ENCODE results near the gene PTH1R. TPM values are rescaled to one million over a fixed set of nuclear protein-coding genes. Genes with fewer than 3 reads are reported as not detected.

The PTH1R gene
- polyA plus RNA-seq, 3 donors from 2014 or later: not detected

- peak overlapping the region; percentile 42 to 82 (median 69) for H3K4me3 Mint-ChIP-seq
- DNase-seq: no peak
These were observed 48.0 kb downstream of the PTH1R start for GRCh38 chr3:46925585-46925934.

GRCh38 chr3:46926039-46926438 lies 48.5 kb downstream of the PTH1R start:
- H3K4me3 Mint-ChIP-seq: peak overlapping the region in 4 of 5 donors; percentile 47 to 82 (median 64)
- H3K27ac Mint-ChIP-seq: peak overlapping the region; percentile 78 to 92 (median 86)
- H3K27me3 Mint-ChIP-seq (ENCODE audit: low read depth in 3 of 3): peaks cover 4 to 15% (median 9%) of the 10 kb centered on the region in 3 donors
- H3K9me3 Mint-ChIP-seq: peaks cover 6 to 12% (median 10%) of the 10 kb centered on the region in 6 donors
- H3K36me3 Mint-ChIP-seq: peaks cover 5 to 24% (median 22%) of the 10 kb centered on the region in 3 donors
- peaks cover 78 to 79% of the 10 kb centered on the region in 2 donors for H3K4me1 Mint-ChIP-seq
- no peak for DNase-seq

More at GRCh38 chr3:46925585-46925934, 48.0 kb downstream of the PTH1R start:
- Mint-ChIP-seq H3K27me3 (ENCODE audit: low read depth in 3 of 3) (peaks cover 4 to 14% (median 9%) of the 10 kb centered on the region in 3 donors), H3K4me1 (peaks cover 73 to 74% of the 10 kb centered on the region in 2 donors), H3K9me3 (peaks cover 6 to 12% (median 10%) of the 10 kb centered on the region in 6 donors), H3K27ac (peak overlapping the region in 4 of 6 donors; percentile 79 to 92 (median 85)), H3K36me3 (peaks cover 5 to 24% (median 22%) of the 10 kb centered on the region in 3 donors)

- H3K27ac Mint-ChIP-seq: peak overlapping the region; percentile 78 to 92 (median 86)
- peak overlapping the region; percentile 69 to 82 (median 74) for H3K4me3 Mint-ChIP-seq
- H3K9me3 Mint-ChIP-seq: peaks cover 6 to 12% (median 10%) of the 10 kb centered on the region in 6 donors
- no peak for DNase-seq
- peaks cover 4 to 19% (median 9%) of the 10 kb centered on the region in 3 donors for H3K27me3 Mint-ChIP-seq (ENCODE audit: low read depth in 3 of 3)
- H3K4me1 Mint-ChIP-seq: peaks cover 82 to 83% of the 10 kb centered on the region in 2 donors
- H3K36me3 Mint-ChIP-seq: peaks cover 5 to 22% (median 22%) of the 10 kb centered on the region in 3 donors
These were observed 48.9 kb downstream of the PTH1R start for GRCh38 chr3:46926447-46926846.

- Mint-ChIP-seq H3K9me3 (peaks cover 6 to 12% (median 10%) of the 10 kb centered on the region in 6 donors), H3K27ac (peak overlapping the region; percentile 74 to 92 (median 86)), H3K27me3 (ENCODE audit: low read depth in 3 of 3) (peaks cover 4 to 21% (median 9%) of the 10 kb centered on the region in 3 donors), H3K4me1 (peaks cover 88 to 89% of the 10 kb centered on the region in 2 donors), H3K4me3 (peak overlapping the region; percentile 69 to 82 (median 74)), H3K36me3 (peaks cover 5 to 22% (median 20%) of the 10 kb centered on the region in 3 donors)
- DNase-seq: no peak
These were observed 49.6 kb downstream of the PTH1R start for GRCh38 chr3:46926871-46927717.

- Mint-ChIP-seq H3K4me3 (peak overlapping the region; percentile 69 to 82 (median 75)), H3K4me1 (peaks cover 94 to 95% of the 10 kb centered on the region in 2 donors), H3K27ac (peak overlapping the region; percentile 74 to 92 (median 86)), H3K27me3 (ENCODE audit: low read depth in 3 of 3) (peaks cover 4 to 21% (median 9%) of the 10 kb centered on the region in 3 donors), H3K36me3 (peaks cover 5 to 22% (median 16%) of the 10 kb centered on the region in 3 donors), H3K9me3 (peaks cover 6 to 12% (median 10%) of the 10 kb centered on the region in 6 donors)
- no peak for DNase-seq
These were observed 50.2 kb downstream of the PTH1R start for GRCh38 chr3:46927718-46928073.

GRCh38 chr3:46928282-46928681 lies 50.8 kb downstream of the PTH1R start:
- H3K9me3 Mint-ChIP-seq: peaks cover 6 to 12% (median 10%) of the 10 kb centered on the region in 6 donors
- peak; percentile 73 to 78 (median 77) for DNase-seq
- peaks cover 97 to 99% of the 10 kb centered on the region in 2 donors for H3K4me1 Mint-ChIP-seq
- peak overlapping the region; percentile 74 to 92 (median 90) for H3K27ac Mint-ChIP-seq
- H3K27me3 Mint-ChIP-seq (ENCODE audit: low read depth in 3 of 3): peaks cover 4 to 20% (median 9%) of the 10 kb centered on the region in 3 donors
- peaks cover 5 to 19% (median 13%) of the 10 kb centered on the region in 3 donors for H3K36me3 Mint-ChIP-seq
- peak overlapping the region; percentile 69 to 82 (median 75) for H3K4me3 Mint-ChIP-seq

- peaks cover 6 to 12% (median 10%) of the 10 kb centered on the region in 6 donors for H3K9me3 Mint-ChIP-seq
- peaks cover 90 to 98% of the 10 kb centered on the region in 2 donors for H3K4me1 Mint-ChIP-seq
- H3K4me3 Mint-ChIP-seq: peak overlapping the region; percentile 38 to 80 (median 65)
- H3K27me3 Mint-ChIP-seq (ENCODE audit: low read depth in 3 of 3): peaks cover 0 to 17% (median 9%) of the 10 kb centered on the region in 3 donors
- no peak for DNase-seq
- H3K27ac Mint-ChIP-seq: peak overlapping the region; percentile 55 to 84 (median 73)
- H3K36me3 Mint-ChIP-seq: peaks cover 5 to 16% (median 10%) of the 10 kb centered on the region in 3 donors
These were observed 51.8 kb downstream of the PTH1R start for GRCh38 chr3:46929324-46929723.

GRCh38 chr3:46930166-46930944 lies 52.8 kb downstream of the PTH1R start:
- peaks cover 5 to 13% (median 10%) of the 10 kb centered on the region in 3 donors for H3K36me3 Mint-ChIP-seq
- peaks cover 0 to 19% (median 9%) of the 10 kb centered on the region in 3 donors for H3K27me3 Mint-ChIP-seq (ENCODE audit: low read depth in 3 of 3)
- H3K4me3 Mint-ChIP-seq: peak overlapping the region; percentile 61 to 75 (median 68)
- H3K9me3 Mint-ChIP-seq: peaks cover 6 to 12% (median 10%) of the 10 kb centered on the region in 6 donors
- peaks cover 89 to 94% of the 10 kb centered on the region in 2 donors for H3K4me1 Mint-ChIP-seq
- no peak for DNase-seq
- peak overlapping the region; percentile 60 to 95 (median 90) for H3K27ac Mint-ChIP-seq

GRCh38 chr3:46930945-46931403 lies 53.5 kb downstream of the PTH1R start:
- DNase-seq: no peak
- H3K4me1 Mint-ChIP-seq: peaks cover 83 to 94% of the 10 kb centered on the region in 2 donors
- peaks cover 0 to 19% (median 9%) of the 10 kb centered on the region in 3 donors for H3K27me3 Mint-ChIP-seq (ENCODE audit: low read depth in 3 of 3)
- H3K9me3 Mint-ChIP-seq: peaks cover 6 to 12% (median 10%) of the 10 kb centered on the region in 6 donors
- peak overlapping the region; percentile 67 to 75 (median 69) for H3K4me3 Mint-ChIP-seq
- H3K36me3 Mint-ChIP-seq: peaks cover 8 to 16% (median 14%) of the 10 kb centered on the region in 3 donors
- H3K27ac Mint-ChIP-seq: peak overlapping the region; percentile 60 to 95 (median 90)

- H3K9me3 Mint-ChIP-seq: peaks cover 6 to 12% (median 10%) of the 10 kb centered on the region in 6 donors
- peaks cover 14 to 23% (median 19%) of the 10 kb centered on the region in 3 donors for H3K36me3 Mint-ChIP-seq
- peaks cover 0 to 21% (median 8%) of the 10 kb centered on the region in 3 donors for H3K27me3 Mint-ChIP-seq (ENCODE audit: low read depth in 3 of 3)
- DNase-seq: peak; percentile 46 to 55 (median 54)
- H3K4me1 Mint-ChIP-seq: peaks cover 79 to 94% of the 10 kb centered on the region in 2 donors
- peak overlapping the region; percentile 60 to 95 (median 90) for H3K27ac Mint-ChIP-seq
- H3K4me3 Mint-ChIP-seq: peak overlapping the region; percentile 67 to 75 (median 69)
These were observed 54.3 kb downstream of the PTH1R start for GRCh38 chr3:46931631-46932331.

- DNase-seq: no peak
- peaks cover 6 to 12% (median 10%) of the 10 kb centered on the region in 6 donors for H3K9me3 Mint-ChIP-seq
- peak overlapping the region; percentile 67 to 75 (median 69) for H3K4me3 Mint-ChIP-seq
- peaks cover 0 to 21% (median 4%) of the 10 kb centered on the region in 3 donors for H3K27me3 Mint-ChIP-seq (ENCODE audit: low read depth in 3 of 3)
- peaks cover 77 to 88% of the 10 kb centered on the region in 2 donors for H3K4me1 Mint-ChIP-seq
- peaks cover 14 to 25% (median 21%) of the 10 kb centered on the region in 3 donors for H3K36me3 Mint-ChIP-seq
- peak overlapping the region; percentile 60 to 95 (median 90) for H3K27ac Mint-ChIP-seq
These were observed 55.1 kb downstream of the PTH1R start for GRCh38 chr3:46932455-46933225.

- H3K27ac Mint-ChIP-seq: peak overlapping the region; percentile 70 to 93 (median 82)
- H3K9me3 Mint-ChIP-seq: peaks cover 5 to 12% (median 8%) of the 10 kb centered on the region in 6 donors
- H3K4me3 Mint-ChIP-seq: peak overlapping the region in 1 of 5 donors; percentile 4
- H3K36me3 Mint-ChIP-seq: peaks cover 14 to 31% (median 26%) of the 10 kb centered on the region in 3 donors
- H3K4me1 Mint-ChIP-seq: peaks cover 77 to 88% of the 10 kb centered on the region in 2 donors
- no peak for DNase-seq
- peaks cover 0 to 21% (median 3%) of the 10 kb centered on the region in 3 donors for H3K27me3 Mint-ChIP-seq (ENCODE audit: low read depth in 3 of 3)
These were observed 55.7 kb downstream of the PTH1R start for GRCh38 chr3:46933261-46933660.
